Measurements from ENCODE around the gene BSPRY. TPM values are rescaled to one million over a fixed set of nuclear protein-coding genes. Genes with fewer than 3 reads are reported as not detected.

The BSPRY gene
- total and polyA plus RNA-seq, 2 of the 13 experiments (the other 11 are each of a cell fraction or from before 2014, with no cell fraction given): 0.09 to 0.26 TPM

- TF ChIP-seq ZNF687 (CRISPR knock-in tag; IDR thresholded peaks at IDR 0.05): peak; percentile 94
- no peak; the same call in 1 of the 2 replicates for TF ChIP-seq SP5 (CRISPR knock-in tag; IDR thresholded peaks at IDR 0.05; ENCODE audit: borderline replicate concordance, low read depth)
- TF ChIP-seq CREBL2 (CRISPR knock-in tag; IDR thresholded peaks at IDR 0.05; ENCODE audit: borderline replicate concordance): no peak
- TF ChIP-seq CSRNP2 (CRISPR knock-in tag; conservative IDR thresholded peaks at IDR 0.05; ENCODE audit: low read depth): no peak
- TF ChIP-seq TARDBP (CRISPR knock-in tag; IDR thresholded peaks at IDR 0.05): peak; percentile 84
- no peak for TF ChIP-seq ZNF678 (CRISPR knock-in tag; IDR thresholded peaks at IDR 0.05)
- TF ChIP-seq MAX (IDR thresholded peaks at IDR 0.05): peak; percentile 79
- TF ChIP-seq UBTF (CRISPR knock-in tag; IDR thresholded peaks at IDR 0.05): peak; percentile 54
- peak; percentile 40 for TF ChIP-seq U2AF1 (optimal IDR thresholded peaks at IDR 0.05; ENCODE audit: low read depth, low read length)
- TF ChIP-seq BCL3 (CRISPR knock-in tag; IDR thresholded peaks at IDR 0.05): no peak
- peak in 1 of 2 experiments; percentile 36; a peak in 1 of 4 replicates for TF ChIP-seq EP300 (IDR thresholded peaks at IDR 0.05; ENCODE audit: low read depth in 2 of 2, low read length in 2 of 2)
- no peak for TF ChIP-seq EP300 (CRISPR knock-in tag; IDR thresholded peaks at IDR 0.05; ENCODE audit: borderline replicate concordance)
- no peak for TF ChIP-seq ZFP1 (CRISPR knock-in tag; IDR thresholded peaks at IDR 0.05)
- no peak for TF ChIP-seq ZFP36L2 (CRISPR knock-in tag; IDR thresholded peaks at IDR 0.05)
- peak; percentile 89 for TF ChIP-seq POGZ (CRISPR knock-in tag; IDR thresholded peaks at IDR 0.05)
- TF ChIP-seq DZIP1 (CRISPR knock-in tag; IDR thresholded peaks at IDR 0.05): no peak; the same call in 1 of the 2 replicates
Measured at GRCh38 chr9:113401027-113401792, 51.9 kb downstream of the BSPRY start, which contains the start of gene ALAD (continued).
